Right lobe of liver (tissue), 6 donors: Measurements from ENCODE around the gene ADAMTS19. TPM values are rescaled to one million over a fixed set of nuclear protein-coding genes. Genes with fewer than 3 reads are reported as not detected.

ENCODE experiments used
- ATAC-seq, 4 donors: fragments of 200-7000 bp; cut with Tn5 transposase; one replicate each; pipeline ENCODE4 v1.9.1; 2020; ENCODE audit warnings: mild to moderate bottlenecking in 4 of 4, moderate library complexity in 4 of 4
- DNase-seq, 3 donors: peaks; one replicate each; pipeline ENCODE4 v3.0.0-alpha.2; 2020
- H3K27ac ChIP-seq, 3 donors: fragments of 200-600 bp; one replicate each; pipeline ENCODE4 v1.8.0; 2022
- H3K27me3 ChIP-seq, 2 donors: fragments of 200-600 bp; one replicate each; pipeline ENCODE4 v1.8.0; 2022
- H3K36me3 ChIP-seq, 4 donors: fragments of 200-600 bp; sonication (generic) in 1 of 4; one replicate each; pipeline versions ENCODE4 v1.5.1 to v1.8.0; 2017 to 2022; ENCODE audit warnings: control low read depth in 1 of 4
- H3K4me1 ChIP-seq, 4 donors: fragments of 200-600 bp; sonication (generic) in 1 of 4; one replicate each; pipeline versions ENCODE4 v1.5.1 to v1.8.0; 2017 to 2022; ENCODE audit warnings: control low read depth in 1 of 4
- H3K4me3 ChIP-seq, 3 donors: fragments of 200-600 bp; one replicate each; pipeline ENCODE4 v1.8.0; 2022
- H3K9me3 ChIP-seq, 4 donors: fragments of 200-600 bp; sonication (generic) in 1 of 4; one replicate each; pipeline versions ENCODE4 v1.5.1 to v1.8.0; 2017 to 2022; ENCODE audit warnings: control low read depth in 1 of 4
- CTCF ChIP-seq, 4 donors: fragments of 200-600 bp in 3 of 4; fragments of 450-650 bp in 1 of 4; IDR thresholded peaks; one replicate each; pipeline versions ENCODE4 v1.5.1 to v1.8.0; 2016 to 2022; ENCODE audit warnings: antibody characterized with exemption in 4 of 4, mild to moderate bottlenecking in 2 of 4
- POLR2A ChIP-seq: fragments of 450-650 bp; IDR thresholded peaks from one replicate; pipeline ENCODE4 v1.6.1; 2017; ENCODE audit warnings: antibody characterized with exemption, mild to moderate bottlenecking
- WGBS: methylation state at CpG from one replicate; pipeline ENCODE4 v1.1.6; 2018; ENCODE audit warnings: low coverage, low lambda C conversion rate; ENCODE audit not compliant: insufficient coverage; ENCODE audit errors: missing lambda C conversion rate; 5-methylcytosine and 5-hydroxymethylcytosine counted together
- intact Hi-C, 2 donors: fragments of 100-400 bp; cut with DNase I; formaldehyde crosslinking; loops; one replicate each; pipeline versions ENCODE4 v1.11.2 to v1.14.1; 2022
- total RNA-seq, 6 experiments: library from RNA; depleted of rRNA in 2 of 6; stranded (reverse); fragments of >200 nt in 2 of 6; fragmentation: NEBNext Ultra II Directional in 3 of 6; extraction: Animal tissue kit (Norgen Biotek cat#: 25700) in 3 of 6; gene quantifications; one replicate each; pipeline versions ENCODE4 v1.1.0 to v1.2.4, GENCODE V29; 2016 to 2023
- donor health status: DM: no; HTN: yes; CAD: no.
- donor health status: DM: no; HTN: no; CAD: no.
- donor health status: DM: no; HTN: no; CAD: no.
- donor health status: DM: no; HTN: yes; CAD: no.
- donor health status: DM: no; HTN: yes; CAD: no.

ADAMTS19 gene
- total RNA-seq, 6 experiments from 2014 or later, result not detected

- TF ChIP-seq CTCF (IDR thresholded peaks at IDR 0.05), result no peak
- TF ChIP-seq POLR2A, result no peak
- H3K27me3 ChIP-seq, result no peaks in the 10 kb centered on the region
- intact Hi-C loops, result no loop called here
- DNase-seq (no peak), ATAC-seq (no peak)
- no peaks in the 10 kb centered on the region for H3K36me3 ChIP-seq
- H3K9me3 ChIP-seq, result no peaks in the 10 kb centered on the region
- no peak overlapping the region for H3K27ac ChIP-seq
- H3K4me1 ChIP-seq, result no peaks in the 10 kb centered on the region
- no peak overlapping the region for H3K4me3 ChIP-seq
Observed at GRCh38 chr5:129717751-129718310, 257.7 kb downstream of the ADAMTS19 start.

- Histone ChIP-seq H3K9me3 (no peaks in the 10 kb centered on the region), H3K27ac (no peak overlapping the region), H3K4me1 (no peaks in the 10 kb centered on the region), H3K36me3 (no peaks in the 10 kb centered on the region), H3K4me3 (no peak overlapping the region), H3K27me3 (no peaks in the 10 kb centered on the region)
- 50% methylated on average over 1 of the region's 1 CpG for WGBS
- intact Hi-C loops, result no loop called here
- DNase-seq (no peak), ATAC-seq (no peak)
- TF ChIP-seq CTCF (IDR thresholded peaks at IDR 0.05), result no peak
- no peak for TF ChIP-seq POLR2A
Observed at GRCh38 chr5:129718471-129719090, 258.5 kb downstream of the ADAMTS19 start.

DNA sequence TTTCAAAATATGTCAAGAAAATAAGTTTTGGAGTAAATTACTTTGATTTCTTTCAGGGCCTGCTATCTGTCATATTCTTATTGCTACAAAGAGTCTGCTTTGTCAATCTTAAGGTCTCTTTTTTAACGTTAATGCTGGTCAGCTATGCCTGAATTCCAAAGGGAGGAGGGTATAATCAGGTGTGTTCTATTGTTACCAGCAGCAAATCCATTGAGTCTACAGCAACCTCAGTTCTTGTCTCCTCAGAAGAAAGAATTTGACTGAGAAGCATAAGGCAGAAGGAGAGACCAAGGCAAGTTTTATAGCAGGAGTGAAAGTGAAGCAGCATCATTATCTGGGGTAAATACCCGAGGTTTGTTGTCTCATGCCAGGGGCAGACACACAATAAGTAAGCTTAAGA lies 264.1 kb downstream of the ADAMTS19 start:
- intact Hi-C loops, result no loop called here
- no peak overlapping the region for H3K27ac ChIP-seq
- H3K4me3 ChIP-seq, result no peak overlapping the region
- H3K9me3 ChIP-seq, result no peaks in the 10 kb centered on the region
- DNase-seq (no peak), ATAC-seq (no peak)
- H3K36me3 ChIP-seq, result no peaks in the 10 kb centered on the region
- no peaks in the 10 kb centered on the region for H3K27me3 ChIP-seq
- 6% methylated on average over 2 of the region's 2 CpGs for WGBS
- no peaks in the 10 kb centered on the region for H3K4me1 ChIP-seq
- no peak for TF ChIP-seq POLR2A
- no peak for TF ChIP-seq CTCF (IDR thresholded peaks at IDR 0.05)

DNA sequence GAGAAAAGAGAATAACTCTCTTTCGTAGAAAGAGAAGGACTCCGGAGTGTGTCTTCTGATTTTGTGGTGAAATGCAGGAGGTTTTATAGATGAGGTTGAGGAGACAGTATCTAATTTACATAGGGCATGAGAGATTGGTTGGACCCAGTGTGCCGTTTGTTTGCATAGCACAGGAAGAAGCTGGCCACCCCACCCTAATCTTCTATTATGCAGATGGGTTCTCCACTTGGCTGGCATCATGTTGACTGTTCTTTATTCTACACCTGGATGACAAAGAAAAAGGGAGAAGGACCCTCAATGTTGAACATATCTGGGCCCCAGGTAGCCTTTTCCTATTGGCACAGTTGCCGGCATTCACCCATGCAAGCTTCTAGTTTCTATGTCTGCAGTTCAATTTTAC lies 264.5 kb downstream of the ADAMTS19 start:
- DNase-seq, result no peak
- H3K4me1 ChIP-seq, result no peaks in the 10 kb centered on the region
- no peak for ATAC-seq
- no peaks in the 10 kb centered on the region for H3K27me3 ChIP-seq
- TF ChIP-seq CTCF (IDR thresholded peaks at IDR 0.05), result no peak
- no peak for TF ChIP-seq POLR2A
- no peaks in the 10 kb centered on the region for H3K9me3 ChIP-seq
- no peak overlapping the region for H3K27ac ChIP-seq
- no peak overlapping the region for H3K4me3 ChIP-seq
- intact Hi-C loops, result no loop called here
- no peaks in the 10 kb centered on the region for H3K36me3 ChIP-seq
- WGBS, result 78% methylated on average over 4 of the region's 4 CpGs
